ENCODE data around the gene AUNIP. TPM values are rescaled to one million over a fixed set of nuclear protein-coding genes. Genes with fewer than 3 reads are reported as not detected.

The AUNIP gene
- total and polyA plus RNA-seq, 2 of the 8 experiments (the other 6 are each of a cell fraction or from before 2014, with no cell fraction given), result 18.6 to 23.2 TPM

GRCh38 chr1:25833158-25833557 lies 26.1 kb downstream of the AUNIP start:
- H2BK12ac ChIP-seq (ENCODE audit: low read depth, low read length), result no peak overlapping the region
- no peak overlapping the region for H4K8ac ChIP-seq (ENCODE audit: extremely low read depth, insufficient read depth, low read length)
- POLR2A ChIA-PET (ENCODE audit: partially characterized antibody), result interaction anchor here (0.7 to 1.9 kb wide), 4 partner anchors 11 to 39 kb away, joined by 3 to 10 read pairs (median 3); partner anchors contain the start of gene MTFR1L
- H3K9me3 ChIP-seq (ENCODE audit: insufficient read depth in 2 of 2, low read depth in 1 of 2, low read length in 1 of 2), result no peaks in the 10 kb centered on the region
- DNase-seq (ENCODE audit: low read depth in 1 of 2, low spot score in 2 of 2) (no peak), FAIRE-seq (no peak)
- H2AFZ ChIP-seq (ENCODE audit: low read length), result no peak overlapping the region
- no peaks in the 10 kb centered on the region for H3K27me3 ChIP-seq (replicated peaks in 1 of 4; ENCODE audit: control insufficient read depth in 3 of 4, extremely low read depth in 1 of 4, insufficient read depth in 3 of 4, low read length in 3 of 4)
- H2BK15ac ChIP-seq (ENCODE audit: low read length), result no peak overlapping the region
- no peak overlapping the region for H4K91ac ChIP-seq (replicated peaks; ENCODE audit: insufficient read length, low read length)
- no peaks in the 10 kb centered on the region for H3K79me2 ChIP-seq (ENCODE audit: control insufficient read depth in 1 of 2, insufficient read depth in 2 of 2, low read length in 2 of 2)
- no peak overlapping the region for H3K14ac ChIP-seq (ENCODE audit: insufficient read length)
- H3K23me2 ChIP-seq (ENCODE audit: low read depth, low read length), result no peaks in the 10 kb centered on the region
- peaks cover 2 to 4% of the 10 kb centered on the region in 2 experiments for H4K20me1 ChIP-seq (replicated peaks in 1 of 2; ENCODE audit: control insufficient read depth in 1 of 2, insufficient read depth in 2 of 2, low read length in 2 of 2)
- no peaks in the 10 kb centered on the region for H3K4me1 ChIP-seq (replicated peaks in 1 of 4; ENCODE audit: control insufficient read depth in 3 of 4, insufficient read depth in 4 of 4, low read length in 3 of 4)
- no peak overlapping the region for H3K9ac ChIP-seq (replicated peaks in 1 of 4; ENCODE audit: extremely low read depth in 1 of 4, low read depth in 3 of 4, low read length in 3 of 4)
- H3K56ac ChIP-seq (replicated peaks; ENCODE audit: insufficient read length, low read depth, low read length), result no peak overlapping the region
- H2BK20ac ChIP-seq (ENCODE audit: low read length), result no peak overlapping the region
- no peak overlapping the region for H3K4me2 ChIP-seq (ENCODE audit: insufficient read depth in 1 of 2, low read depth in 2 of 2, low read length in 2 of 2)
- no peak overlapping the region for H2BK5ac ChIP-seq (ENCODE audit: low read depth, low read length)
- no peak overlapping the region for H2BK120ac ChIP-seq (replicated peaks; ENCODE audit: low read depth, low read length)
- TF ChIP-seq RFX5 (IDR thresholded peaks at IDR 0.05; ENCODE audit: borderline replicate concordance, low read depth, low read length) (no peak), FOSL1 (IDR thresholded peaks at IDR 0.05; ENCODE audit: insufficient read depth, low read depth, low read length) (no peak), MAFK (IDR thresholded peaks at IDR 0.05; ENCODE audit: low read depth, low read length) (no peak), SP4 (IDR thresholded peaks at IDR 0.05; ENCODE audit: low read length) (no peak), GTF2F1 (IDR thresholded peaks at IDR 0.05; ENCODE audit: borderline replicate concordance, low read depth, low read length) (no peak), TAF7 (optimal IDR thresholded peaks at IDR 0.05; ENCODE audit: borderline replicate concordance, low read depth, low read length) (no peak), E2F6 (IDR thresholded peaks at IDR 0.05) (no peak)
- TF ChIP-seq, protein P1, sequence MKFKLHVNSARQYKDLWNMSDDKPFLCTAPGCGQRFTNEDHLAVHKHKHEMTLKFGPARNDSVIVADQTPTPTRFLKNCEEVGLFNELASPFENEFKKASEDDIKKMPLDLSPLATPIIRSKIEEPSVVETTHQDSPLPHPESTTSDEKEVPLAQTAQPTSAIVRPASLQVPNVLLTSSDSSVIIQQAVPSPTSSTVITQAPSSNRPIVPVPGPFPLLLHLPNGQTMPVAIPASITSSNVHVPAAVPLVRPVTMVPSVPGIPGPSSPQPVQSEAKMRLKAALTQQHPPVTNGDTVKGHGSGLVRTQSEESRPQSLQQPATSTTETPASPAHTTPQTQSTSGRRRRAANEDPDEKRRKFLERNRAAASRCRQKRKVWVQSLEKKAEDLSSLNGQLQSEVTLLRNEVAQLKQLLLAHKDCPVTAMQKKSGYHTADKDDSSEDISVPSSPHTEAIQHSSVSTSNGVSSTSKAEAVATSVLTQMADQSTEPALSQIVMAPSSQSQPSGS (IDR thresholded peaks at IDR 0.05; ENCODE audit: low read length), result no peak
- WGBS, 2 experiments (ENCODE audit: extremely low coverage in 1 of 2, insufficient coverage in 1 of 2, insufficient read length in 1 of 2, insufficient replicate concordance in 2 of 2, low coverage in 1 of 2, low lambda C conversion rate in 2 of 2, missing lambda C conversion rate in 1 of 2), result 98% methylated on average over 5 of the region's 5 CpGs; no CpG with 5 or more reads in 1 of the 2 experiments
- no peak overlapping the region for H3K27ac ChIP-seq (ENCODE audit: low read depth, low read length)
- H4K5ac ChIP-seq (ENCODE audit: insufficient read length, low read depth, low read length), result no peak overlapping the region
- no peak overlapping the region for H2AK5ac ChIP-seq (ENCODE audit: low read depth, low read length)
- H3K4ac ChIP-seq (replicated peaks; ENCODE audit: insufficient read length, low read depth, low read length), result no peak overlapping the region
- CTCF ChIA-PET (ENCODE audit: partially characterized antibody), result interaction anchor here (1.2 to 2.8 kb wide), 2 partner anchors 23 to 62 kb away, joined by 3 to 12 read pairs; no protein-coding TSS in a partner anchor
- no peaks in the 10 kb centered on the region; the same call in 1 of the 2 replicates for H3K79me1 ChIP-seq (ENCODE audit: low read depth, low read length)
- no peak overlapping the region for H3K18ac ChIP-seq (ENCODE audit: extremely low read depth, low read length)
- H3K36me3 ChIP-seq (ENCODE audit: control insufficient read depth in 2 of 4, insufficient read depth in 4 of 4, low read length in 3 of 4), result peaks cover 23 to 82% (median 64%) of the 10 kb centered on the region in 4 experiments
- no peak overlapping the region for H3K23ac ChIP-seq (ENCODE audit: insufficient read length)
- no peak overlapping the region for H3K4me3 ChIP-seq (ENCODE audit: extremely low read depth in 1 of 4, insufficient read depth in 2 of 4, low read depth in 3 of 4, low read length in 4 of 4)

Data from H1 (cell line).